OCI-LY3 (cell line): Measurements from ENCODE around the gene CAST.

Experiments
- H2AFZ ChIP-seq: fragments of 200-600, 300-600 bp; shearing (Covaris generic); 2 replicates; pipeline ENCODE4 v1.6.0; 2014; ENCODE audit warnings: antibody characterized with exemption, low read depth, low read length
- H3K27ac ChIP-seq: fragments of 200-600, 300-600 bp; sonication (generic); 2 replicates; pipeline ENCODE4 v1.5.1; 2014; ENCODE audit warnings: mild to moderate bottlenecking, low read length, moderate library complexity, mixed read lengths
- H3K27me3 ChIP-seq: fragments of 200-600, 300-600 bp; sonication (generic); 2 replicates; pipeline ENCODE4 v1.6.1; 2014; ENCODE audit warnings: low read depth, low read length, mixed read lengths
- H3K36me3 ChIP-seq: fragments of 200-600, 300-600 bp; sonication (generic); replicated peaks from 2 replicates; pipeline ENCODE3; 2014; ENCODE audit warnings: low read depth, low read length, mixed read lengths
- H3K4me1 ChIP-seq: fragments of 300-600, 200-600 bp; sonication (generic); 2 replicates; pipeline ENCODE4 v1.6.1; 2014; ENCODE audit warnings: low read length, mixed read lengths
- H3K4me2 ChIP-seq: fragments of 200-600, 300-600 bp; sonication (generic); 2 replicates; pipeline ENCODE4 v1.6.1; 2014; ENCODE audit warnings: low read length, mixed read lengths
- H3K4me3 ChIP-seq: fragments of 300-600, 200-600 bp; sonication (generic); 2 replicates; pipeline ENCODE4 v1.5.1; 2014; ENCODE audit warnings: antibody characterized with exemption, mild to moderate bottlenecking, low read length, moderate library complexity
- H3K79me2 ChIP-seq: fragments of 300-600, 200-600 bp; shearing (Covaris generic); 2 replicates; pipeline ENCODE4 v1.6.1; 2014; ENCODE audit warnings: mild to moderate bottlenecking, low read length, mixed read lengths
- H3K9ac ChIP-seq: fragments of 300-600, 200-600 bp; shearing (Covaris generic); 2 replicates; pipeline ENCODE4 v1.6.0; 2014; ENCODE audit warnings: mild to moderate bottlenecking, low read length, moderate library complexity
- H3K9me3 ChIP-seq: fragments of 200-600, 300-600 bp; shearing (Covaris generic); 2 replicates; pipeline ENCODE4 v1.6.1; 2014; ENCODE audit warnings: low read length, mixed read lengths; ENCODE audit not compliant: insufficient read depth
- H4K20me1 ChIP-seq: fragments of 200-600, 300-600 bp; sonication (generic); 2 replicates; pipeline ENCODE4 v1.6.1; 2016; ENCODE audit warnings: low read length, mixed read lengths; ENCODE audit not compliant: insufficient read depth
- EZH2phosphoT487 ChIP-seq: fragments of 200-600 bp; shearing (Covaris generic); IDR thresholded peaks from 2 replicates; pipeline ENCODE4 v1.6.1; 2018; ENCODE audit warnings: antibody characterized with exemption, mixed run types, low read depth
- TF ChIP-seq, protein P1 (sequence below): fragments of 200-600, 300-600 bp; sonication (generic); IDR thresholded peaks from 2 replicates; pipeline ENCODE4 v1.5.1; 2014; ENCODE audit warnings: antibody characterized with exemption, low read length, low read depth

Gene CAST

GRCh38 chr5:96734871-96735325 is 72.7 kb downstream of the CAST start:
- Histone ChIP-seq H3K4me3 (no peak overlapping the region), H3K4me1 (no peaks in the 10 kb centered on the region), H3K9ac (no peak overlapping the region), H3K36me3 (no peaks in the 10 kb centered on the region), H3K79me2 (no peaks in the 10 kb centered on the region), H3K9me3 (no peaks in the 10 kb centered on the region), H3K4me2 (no peak overlapping the region), H2AFZ (no peak overlapping the region), H3K27ac (no peak overlapping the region), H3K27me3 (no peaks in the 10 kb centered on the region), H4K20me1 (no peaks in the 10 kb centered on the region)
- TF ChIP-seq, protein P1, sequence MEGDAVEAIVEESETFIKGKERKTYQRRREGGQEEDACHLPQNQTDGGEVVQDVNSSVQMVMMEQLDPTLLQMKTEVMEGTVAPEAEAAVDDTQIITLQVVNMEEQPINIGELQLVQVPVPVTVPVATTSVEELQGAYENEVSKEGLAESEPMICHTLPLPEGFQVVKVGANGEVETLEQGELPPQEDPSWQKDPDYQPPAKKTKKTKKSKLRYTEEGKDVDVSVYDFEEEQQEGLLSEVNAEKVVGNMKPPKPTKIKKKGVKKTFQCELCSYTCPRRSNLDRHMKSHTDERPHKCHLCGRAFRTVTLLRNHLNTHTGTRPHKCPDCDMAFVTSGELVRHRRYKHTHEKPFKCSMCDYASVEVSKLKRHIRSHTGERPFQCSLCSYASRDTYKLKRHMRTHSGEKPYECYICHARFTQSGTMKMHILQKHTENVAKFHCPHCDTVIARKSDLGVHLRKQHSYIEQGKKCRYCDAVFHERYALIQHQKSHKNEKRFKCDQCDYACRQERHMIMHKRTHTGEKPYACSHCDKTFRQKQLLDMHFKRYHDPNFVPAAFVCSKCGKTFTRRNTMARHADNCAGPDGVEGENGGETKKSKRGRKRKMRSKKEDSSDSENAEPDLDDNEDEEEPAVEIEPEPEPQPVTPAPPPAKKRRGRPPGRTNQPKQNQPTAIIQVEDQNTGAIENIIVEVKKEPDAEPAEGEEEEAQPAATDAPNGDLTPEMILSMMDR: no peak
- TF ChIP-seq EZH2phosphoT487: no peak

- no peaks in the 10 kb centered on the region for H3K27me3 ChIP-seq
- TF ChIP-seq, protein P1: no peak
- no peak for TF ChIP-seq EZH2phosphoT487
These were observed 74.8 kb downstream of the CAST start for GRCh38 chr5:96736937-96737336.

DNA sequence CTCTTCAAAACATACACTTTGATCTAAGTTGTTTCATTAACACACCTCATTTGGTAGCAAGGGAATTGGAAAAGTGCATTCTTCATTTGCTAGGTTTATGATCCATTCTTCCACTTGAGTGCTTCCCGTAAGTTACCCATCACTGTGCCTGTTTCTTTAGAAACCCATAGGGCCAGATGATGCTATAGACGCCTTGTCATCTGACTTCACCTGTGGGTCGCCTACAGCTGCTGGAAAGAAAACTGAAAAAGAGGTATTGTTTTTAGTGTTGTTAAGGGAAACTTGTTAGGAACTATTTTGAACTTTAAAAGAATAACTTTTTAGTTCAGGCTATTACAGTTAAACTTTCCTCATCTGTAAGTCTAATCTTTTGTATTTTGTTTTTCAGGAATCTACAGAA is 78.9 kb downstream of the CAST start:
- Histone ChIP-seq H3K27ac (no peak overlapping the region), H3K79me2 (no peaks in the 10 kb centered on the region), H3K4me2 (no peak overlapping the region), H4K20me1 (no peaks in the 10 kb centered on the region), H3K9ac (no peak overlapping the region), H3K27me3 (no peaks in the 10 kb centered on the region), H3K36me3 (peaks cover 11% of the 10 kb centered on the region), H3K4me1 (no peaks in the 10 kb centered on the region), H2AFZ (no peak overlapping the region), H3K4me3 (no peak overlapping the region), H3K9me3 (no peaks in the 10 kb centered on the region)
- TF ChIP-seq, protein P1: no peak
- no peak for TF ChIP-seq EZH2phosphoT487

More at GRCh38 chr5:96736937-96737336, 74.8 kb downstream of the CAST start:
- no peaks in the 10 kb centered on the region for H4K20me1 ChIP-seq
- H3K4me2 ChIP-seq: no peak overlapping the region
- H3K4me1 ChIP-seq: no peaks in the 10 kb centered on the region
- no peak overlapping the region for H3K9ac ChIP-seq
- H3K27ac ChIP-seq: no peak overlapping the region
- no peaks in the 10 kb centered on the region for H3K36me3 ChIP-seq
- H2AFZ ChIP-seq: no peak overlapping the region
- no peaks in the 10 kb centered on the region for H3K9me3 ChIP-seq
- no peak overlapping the region for H3K4me3 ChIP-seq
- H3K79me2 ChIP-seq: no peaks in the 10 kb centered on the region

- no peak for TF ChIP-seq EZH2phosphoT487
- TF ChIP-seq, protein P1: no peak
- H3K4me2 ChIP-seq: no peak overlapping the region
- no peaks in the 10 kb centered on the region for H3K9me3 ChIP-seq
- H4K20me1 ChIP-seq: no peaks in the 10 kb centered on the region
- no peak overlapping the region for H3K4me3 ChIP-seq
- no peaks in the 10 kb centered on the region for H3K79me2 ChIP-seq
- no peak overlapping the region for H3K9ac ChIP-seq
- H3K36me3 ChIP-seq: peaks cover 11% of the 10 kb centered on the region
- no peaks in the 10 kb centered on the region for H3K4me1 ChIP-seq
- H3K27ac ChIP-seq: no peak overlapping the region
- H3K27me3 ChIP-seq: no peaks in the 10 kb centered on the region
- H2AFZ ChIP-seq: no peak overlapping the region
These were observed 79.7 kb downstream of the CAST start for GRCh38 chr5:96741891-96742309.
